Glomerular visceral epithelial cell (primary cell): ENCODE measurements around the gene RBM41.
"Not testable (repeated sequence)": the region's sequence is repeated elsewhere in the genome, so short reads cannot be mapped to it uniquely, and the experiment has no call there.

Source experiments
- DNase-seq: peaks from one replicate; pipeline ENCODE4 v3.0.0-alpha.2; 2016; ENCODE audit errors: extremely low spot score

RBM41 gene

DNA sequence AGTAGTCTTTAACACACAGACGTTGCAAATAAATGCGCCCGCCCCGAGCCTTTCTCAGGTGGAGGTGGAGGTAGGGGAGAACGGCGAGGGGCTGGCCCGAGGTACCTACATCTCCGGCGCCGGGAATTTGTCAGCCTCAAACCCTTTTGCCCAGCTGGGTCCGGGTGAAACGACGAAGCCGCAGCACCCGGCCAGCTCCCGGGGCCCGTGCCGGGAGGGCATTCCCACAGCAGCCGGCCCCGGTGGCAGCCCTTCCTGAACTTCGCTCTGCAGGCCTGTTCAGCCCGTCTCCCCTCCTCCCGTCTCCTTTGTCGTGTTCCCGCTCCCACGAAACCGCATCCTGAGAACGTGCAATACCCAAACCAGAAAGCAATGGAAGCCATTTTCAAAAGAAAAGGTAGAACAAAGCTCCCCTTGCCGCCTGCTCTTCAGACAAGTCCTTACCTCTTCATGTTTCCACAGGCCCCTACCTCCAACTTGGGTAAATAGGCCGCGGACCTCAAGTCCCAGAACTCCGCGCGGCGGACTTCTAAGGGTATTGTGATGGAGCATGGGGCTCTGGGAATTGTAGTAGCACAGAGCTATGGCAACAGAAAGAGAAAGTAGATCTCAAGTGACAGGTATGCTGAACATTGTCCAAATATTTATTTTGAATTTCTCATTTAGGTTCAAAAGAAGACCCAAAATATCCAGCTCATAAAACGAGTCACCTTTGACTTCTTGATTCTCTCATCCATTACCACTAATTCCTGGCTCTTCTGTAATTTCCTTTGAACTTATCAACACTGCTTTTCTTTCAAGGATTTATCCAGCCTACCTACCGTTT is at the start of gene RBM41:
Gene RBM41, minus strand, starts transcription at position 501 of the 826 bp plus-strand sequence. Its CDS starts 49 bp downstream, at position 452.
- peak; percentile 65 for DNase-seq

DNA sequence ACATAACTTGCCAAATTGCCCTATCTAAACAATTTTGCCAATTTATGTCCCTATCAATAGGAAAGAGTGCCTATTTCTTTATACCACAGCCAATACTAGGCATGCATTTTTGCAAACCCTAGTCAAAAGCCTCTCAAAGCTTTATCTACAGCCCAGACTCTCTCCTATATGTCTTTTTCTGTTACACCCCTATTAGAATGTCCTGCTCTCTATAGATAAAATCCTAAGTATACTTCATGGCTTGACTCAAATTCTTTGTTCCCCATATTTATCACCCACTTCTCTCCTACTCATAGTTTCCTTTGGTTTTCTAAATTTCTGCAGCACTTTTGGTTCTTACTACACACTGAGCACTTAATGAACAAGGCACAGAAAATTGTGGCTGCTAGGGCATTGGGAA is 49.6 kb upstream of the RBM41 start:
- no peak for DNase-seq

DNA sequence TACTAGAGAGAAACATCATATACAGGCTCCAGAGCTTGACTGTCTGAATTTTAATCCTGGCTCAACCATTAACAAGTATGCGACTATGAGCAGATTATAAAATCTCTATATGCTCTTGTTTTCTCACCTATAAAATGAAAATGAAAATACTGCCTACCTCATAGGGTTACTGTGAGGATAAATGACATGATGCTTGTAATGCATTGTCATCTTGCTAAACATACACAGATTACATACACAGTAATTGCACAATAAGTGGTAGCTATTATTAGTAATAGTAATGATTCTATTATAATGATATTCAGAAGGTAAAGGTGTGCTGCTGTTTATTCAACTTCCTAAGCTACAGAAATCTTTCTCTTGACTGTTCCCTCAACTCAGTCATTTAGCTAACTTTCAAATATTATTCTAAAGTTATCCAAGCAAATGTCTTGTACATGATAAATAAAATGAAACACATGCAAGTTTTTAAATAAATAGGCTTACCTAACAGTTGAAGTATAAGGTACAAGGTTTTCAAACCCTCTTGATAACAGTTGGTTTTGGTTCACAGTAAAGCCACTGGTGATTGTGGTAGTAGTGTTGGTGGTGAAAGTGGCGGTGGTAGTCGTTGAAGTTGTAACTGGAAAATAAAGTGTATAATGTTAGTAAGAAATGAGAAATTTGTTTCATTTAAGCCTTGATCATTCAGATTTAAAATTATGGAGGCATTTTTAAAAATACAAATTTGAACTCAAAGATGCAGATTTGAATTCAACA is 48.7 kb upstream of the RBM41 start:
- no peak for DNase-seq

DNA sequence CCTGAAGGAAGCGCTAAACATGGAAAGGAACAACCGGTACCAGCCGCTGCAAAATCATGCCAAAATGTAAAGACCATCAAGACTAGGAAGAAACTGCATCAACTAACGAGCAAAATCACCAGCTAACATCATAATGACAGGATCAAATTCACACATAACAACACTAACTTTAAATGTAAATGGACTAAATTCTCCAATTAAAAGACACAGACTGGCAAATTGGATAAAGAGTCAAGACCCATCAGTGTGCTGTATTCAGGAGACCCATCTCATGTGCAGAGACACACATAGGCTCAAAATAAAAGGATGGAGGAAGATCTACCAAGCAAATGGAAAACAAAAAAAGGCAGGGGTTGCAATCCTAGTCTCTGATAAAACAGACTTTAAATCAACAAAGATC is 39.0 kb upstream of the RBM41 start:
- DNase-seq, result not testable (repeated sequence)

DNA sequence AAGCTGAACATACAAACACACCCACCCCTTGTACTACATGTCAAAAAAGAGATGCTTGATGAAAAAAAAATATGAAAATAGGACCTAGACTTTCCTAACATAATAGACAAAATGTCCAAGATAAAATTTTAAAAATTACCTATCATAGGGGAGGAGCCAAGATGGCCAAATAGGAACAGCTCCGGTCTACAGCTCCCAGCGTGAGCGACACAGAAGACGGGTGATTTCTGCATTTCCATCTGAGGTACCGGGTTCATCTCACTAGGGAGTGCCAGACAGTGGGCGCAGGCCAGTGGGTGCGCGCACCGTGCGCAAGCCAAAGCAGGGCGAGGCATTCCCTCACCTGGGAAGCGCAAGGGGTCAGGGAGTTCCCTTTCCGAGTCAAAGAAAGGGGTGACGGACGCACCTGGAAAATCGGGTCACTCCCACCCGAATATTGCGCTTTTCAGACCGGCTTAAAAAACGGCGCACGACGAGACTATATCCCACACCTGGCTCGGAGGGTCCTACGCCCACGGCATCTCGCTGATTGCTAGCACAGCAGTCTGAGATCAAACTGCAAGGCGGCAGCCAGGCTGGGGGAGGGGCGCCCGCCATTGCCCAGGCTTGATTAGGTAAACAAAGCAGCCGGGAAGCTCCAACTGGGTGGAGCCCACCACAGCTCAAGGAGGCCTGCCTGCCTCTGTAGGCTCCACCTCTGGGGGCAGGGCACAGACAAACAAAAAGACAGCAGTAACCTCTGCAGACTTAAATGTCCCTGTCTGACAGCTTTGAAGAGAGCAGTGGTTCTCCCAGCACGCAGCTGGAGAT is 37.2 kb upstream of the RBM41 start:
- not testable (repeated sequence) for DNase-seq

DNA sequence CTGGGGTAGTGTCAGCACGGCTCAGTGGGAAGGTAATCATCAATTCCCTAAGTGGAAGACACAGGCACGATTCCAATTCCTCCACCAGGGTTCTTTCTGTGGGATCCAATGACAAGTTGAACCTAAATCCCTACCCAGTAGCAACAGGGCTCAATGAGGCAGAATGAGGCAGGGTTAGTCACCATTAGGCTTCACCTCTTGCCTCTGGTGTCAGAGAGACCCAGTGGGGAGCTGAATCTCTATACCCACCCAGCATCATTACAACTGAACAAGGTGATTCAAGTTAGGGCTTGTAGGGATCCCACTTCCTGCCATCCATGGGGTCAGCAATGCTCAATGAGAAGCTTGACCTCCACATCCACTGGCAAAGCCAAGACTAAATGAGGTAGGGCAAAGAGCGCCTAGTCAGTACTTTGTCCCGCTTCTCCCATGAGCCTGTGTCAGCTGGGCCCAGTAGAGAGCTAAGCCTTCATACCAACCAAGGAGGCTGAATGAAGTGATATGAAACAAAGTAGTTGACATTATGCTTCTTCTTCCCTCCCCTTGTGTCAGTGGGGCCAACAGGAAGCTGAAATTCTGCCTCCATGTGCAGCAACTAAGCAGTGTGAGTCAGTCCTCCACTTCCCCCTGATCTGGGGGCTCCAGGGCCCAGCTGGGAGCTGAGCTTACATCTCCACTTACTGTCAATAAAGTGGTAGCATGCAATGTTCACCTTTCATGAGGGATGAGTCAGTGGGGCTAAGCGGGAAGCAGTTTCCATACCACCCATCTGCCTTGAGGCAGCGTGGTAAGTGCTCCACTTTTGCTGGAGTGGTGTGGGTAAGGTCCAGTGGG is 36.4 kb upstream of the RBM41 start:
- DNase-seq, result peak; percentile 54

DNA sequence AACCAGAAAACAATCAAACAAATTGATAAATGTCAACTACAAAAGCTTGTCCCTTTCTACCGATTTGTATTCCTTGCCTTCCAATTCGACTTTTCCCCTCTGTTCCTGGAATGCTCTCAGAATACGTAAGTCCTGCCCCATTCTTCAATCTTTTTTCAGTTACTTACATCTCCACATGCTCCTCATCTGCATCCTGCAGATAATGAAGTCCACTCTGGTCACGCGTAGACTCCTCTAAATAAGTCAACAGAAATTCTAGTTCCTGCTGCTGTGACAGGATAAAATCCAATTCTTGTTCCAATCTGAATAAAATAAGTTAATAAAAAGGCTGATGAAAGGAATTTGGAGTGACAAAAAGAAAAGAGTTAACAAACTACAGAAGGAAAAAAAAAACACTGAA is 34.4 kb upstream of the RBM41 start:
- DNase-seq, result no peak

DNA sequence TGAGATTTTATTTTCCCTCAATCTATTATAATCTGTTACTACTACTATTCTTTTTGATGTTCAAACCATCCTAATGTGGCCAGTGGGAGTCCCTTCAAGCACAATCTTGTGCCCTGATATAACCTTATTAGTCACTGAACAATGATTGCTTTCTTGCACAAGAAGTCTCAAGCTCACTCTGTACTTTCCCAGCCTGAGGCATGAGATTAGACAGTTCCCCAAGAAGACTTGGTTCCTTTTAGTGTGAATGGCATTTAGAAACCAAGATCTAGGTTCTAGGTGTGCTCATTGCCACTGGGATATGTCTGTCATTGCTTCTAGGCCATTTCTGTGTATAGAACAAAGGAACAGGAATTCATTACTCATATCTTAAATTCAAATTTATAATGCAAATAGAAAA is 28.0 kb upstream of the RBM41 start:
- peak; percentile 0 for DNase-seq

DNA sequence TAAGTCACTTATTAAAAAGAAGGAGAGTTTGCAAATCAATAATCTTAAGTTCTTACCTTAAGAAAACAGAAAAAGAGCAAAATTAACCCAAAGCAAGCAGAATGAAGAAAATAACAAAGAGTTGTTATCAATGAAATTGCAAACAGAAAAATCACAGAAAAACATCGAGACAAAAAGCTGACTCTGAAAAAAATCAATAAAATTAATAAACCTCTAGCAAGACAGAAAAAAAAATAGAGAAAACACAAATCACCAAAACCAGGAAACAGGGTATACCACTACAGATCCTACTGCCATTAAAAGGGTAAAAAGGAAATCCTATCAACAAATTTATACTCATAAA is 17.3 kb upstream of the RBM41 start:
- no peak for DNase-seq

DNA sequence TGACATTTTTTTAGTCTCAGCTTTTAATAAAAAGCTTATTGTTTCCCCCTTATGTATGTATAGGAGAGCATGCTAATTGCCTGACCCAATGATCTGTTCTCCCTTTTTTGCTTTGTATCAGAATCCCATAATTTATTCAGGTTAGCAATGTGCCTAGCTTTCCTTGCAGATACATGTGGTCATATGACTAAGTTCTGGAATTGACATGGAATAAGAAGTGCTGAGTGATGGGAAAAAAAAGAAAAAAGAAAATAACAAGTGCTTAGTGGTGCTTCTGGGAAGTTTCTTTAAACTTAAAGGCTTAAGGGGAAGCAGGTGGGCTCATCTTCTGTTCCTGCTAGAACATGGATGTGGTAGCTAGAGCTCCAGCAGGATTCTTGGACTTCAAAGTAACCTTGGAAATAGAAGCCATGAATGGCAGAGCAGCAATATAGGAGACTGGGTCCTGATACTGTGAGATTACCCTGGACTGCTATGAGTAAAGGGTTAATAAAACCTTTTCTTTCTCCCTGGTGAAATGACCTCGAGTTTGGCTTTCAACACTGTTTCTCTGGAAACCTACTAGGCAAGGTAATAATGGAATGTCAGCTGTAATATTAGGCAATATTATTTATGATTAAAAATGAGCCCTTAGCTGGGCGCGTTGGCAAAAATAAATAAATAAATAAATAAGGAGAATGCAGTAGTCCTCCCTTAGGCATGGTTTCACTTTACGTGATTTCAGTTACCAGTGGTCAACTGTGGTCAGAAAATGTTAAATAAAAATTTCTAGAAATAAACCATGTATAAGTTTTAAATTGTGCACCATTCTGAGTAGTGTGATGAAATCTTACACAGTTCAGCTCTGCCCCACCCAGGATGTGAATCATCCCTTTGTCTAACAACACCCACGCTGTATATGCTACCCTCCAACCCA is 16.7 kb upstream of the RBM41 start:
- peak; percentile 55 for DNase-seq

DNA sequence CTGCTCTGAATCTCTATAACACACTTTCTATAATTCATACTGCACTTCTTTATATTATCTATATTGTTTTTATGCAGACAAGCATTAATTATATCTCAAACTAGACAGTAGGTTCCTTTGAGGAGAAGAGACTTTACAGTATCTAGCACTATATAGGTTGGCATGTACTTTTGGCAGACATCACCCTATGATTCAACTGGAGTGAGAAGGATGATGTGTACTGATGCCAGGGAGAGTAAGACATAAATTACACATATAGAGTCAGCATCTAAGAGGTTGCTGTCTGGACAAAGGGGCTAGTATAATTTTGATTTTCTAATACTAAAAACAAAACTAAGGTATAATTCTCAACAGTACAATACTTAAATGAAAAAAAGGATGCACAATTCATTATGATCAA is 5.1 kb upstream of the RBM41 start:
- no peak for DNase-seq

DNA sequence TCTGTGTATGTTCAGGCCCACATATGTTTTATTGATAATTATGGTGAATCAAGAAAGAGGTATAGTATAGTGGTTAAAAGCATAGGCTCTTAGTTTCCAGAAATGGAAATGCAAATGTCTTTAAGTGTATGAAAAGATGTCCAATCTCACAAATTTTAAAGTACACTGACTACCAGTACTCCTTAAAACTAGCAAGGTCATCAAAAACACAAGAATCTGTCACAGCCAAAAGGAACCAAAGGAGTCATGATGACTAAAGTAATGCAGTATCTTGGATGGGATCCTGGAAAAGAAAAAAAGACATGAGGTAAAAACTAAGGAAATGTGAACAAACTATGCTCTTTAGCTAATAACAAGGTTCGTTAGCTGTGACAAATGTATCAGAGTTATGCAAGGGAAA is 661 bp upstream of the RBM41 start:
- DNase-seq, result no peak

DNA sequence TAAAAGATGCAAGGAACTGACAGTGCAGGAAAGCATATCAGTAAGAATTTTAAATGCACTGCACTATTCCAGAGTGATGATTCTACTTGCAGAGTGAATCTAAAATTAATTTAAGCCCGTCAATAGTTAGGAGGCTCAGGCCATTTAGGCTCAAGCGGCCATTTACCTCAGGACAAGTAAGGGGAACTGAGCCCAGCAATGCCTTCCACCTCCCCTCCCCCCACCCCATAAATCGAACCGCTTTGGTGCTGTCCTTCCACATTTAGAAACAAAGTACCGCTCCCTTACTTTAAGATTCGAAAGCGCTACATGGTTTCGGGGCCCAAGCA is 665 bp downstream of the RBM41 start:
- DNase-seq, result peak; percentile 0

DNA sequence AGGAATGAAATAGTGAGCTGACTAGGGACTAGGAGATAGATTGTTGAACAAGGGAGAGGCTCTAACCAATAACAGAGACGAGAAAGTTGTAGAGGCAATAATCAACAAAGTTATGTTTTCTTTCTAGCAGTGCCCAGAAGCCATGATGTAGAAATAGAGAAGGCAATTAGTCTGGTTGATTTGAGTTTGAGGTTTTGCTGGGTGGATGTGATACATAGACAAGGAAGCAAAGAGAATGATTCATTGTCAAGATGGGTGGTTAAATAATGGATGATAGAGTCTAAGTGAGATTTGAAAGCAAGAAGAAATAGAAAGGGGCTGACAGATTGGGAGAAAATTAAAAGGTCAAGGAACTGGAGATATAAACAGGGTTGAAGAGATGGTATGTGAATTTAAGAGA is 11.2 kb downstream of the RBM41 start:
- peak; percentile 21 for DNase-seq

DNA sequence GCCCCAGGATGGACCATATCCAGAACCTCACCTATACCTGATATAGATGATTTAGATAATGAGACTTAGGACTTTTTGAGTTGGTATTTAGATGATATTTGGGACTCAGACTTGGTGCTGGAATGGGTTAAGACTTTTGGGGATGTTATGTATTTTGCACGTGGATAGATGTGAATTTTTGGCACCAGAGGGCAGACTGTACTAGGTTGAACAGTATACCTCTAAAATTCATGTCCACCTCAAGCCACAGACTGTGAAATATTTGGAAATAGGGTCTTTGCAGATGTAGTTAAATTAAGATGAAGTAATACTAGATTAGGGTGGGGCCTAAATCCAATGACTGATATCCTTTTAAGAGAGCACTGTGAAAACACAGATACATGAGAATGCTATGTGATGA is 15.6 kb downstream of the RBM41 start:
- peak; percentile 0 for DNase-seq

DNA sequence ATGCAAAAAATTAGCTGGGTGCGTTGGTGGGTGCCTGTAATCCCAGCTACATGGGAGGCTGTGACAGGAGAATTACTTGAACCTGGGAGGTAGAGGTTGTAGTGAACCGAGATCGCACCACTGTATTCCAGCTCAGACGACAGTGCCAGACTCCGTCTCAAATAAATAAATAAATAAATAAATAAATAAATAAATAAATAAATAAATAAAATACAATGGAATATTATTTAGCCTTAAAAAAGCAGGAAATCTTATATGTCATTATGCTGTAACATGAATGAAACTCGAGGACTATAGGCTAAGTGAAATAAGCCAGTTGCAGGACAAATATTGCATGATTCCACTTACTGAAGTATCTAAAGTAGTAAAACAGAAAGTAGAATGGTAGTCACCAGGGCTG is 42.5 kb downstream of the RBM41 start:
- no peak for DNase-seq

DNA sequence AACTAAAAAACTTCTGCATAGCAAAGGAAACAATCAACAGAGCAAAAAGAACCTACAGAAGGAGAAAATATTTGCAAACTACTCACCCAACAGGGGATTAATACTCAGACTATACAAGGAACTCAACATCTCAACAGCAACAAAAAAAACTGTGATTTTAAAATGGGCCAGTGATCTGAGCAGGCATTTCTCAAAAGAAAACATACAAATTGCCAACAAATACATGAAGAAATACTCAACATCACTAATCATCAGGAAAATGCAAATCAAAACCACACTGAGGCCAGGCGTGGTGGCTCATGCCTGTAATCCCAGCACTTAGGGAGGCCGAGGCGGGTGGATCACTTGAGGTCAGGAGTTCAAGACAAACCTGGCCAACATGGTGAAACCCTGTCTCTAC is 60.9 kb downstream of the RBM41 start:
- not testable (repeated sequence) for DNase-seq

DNA sequence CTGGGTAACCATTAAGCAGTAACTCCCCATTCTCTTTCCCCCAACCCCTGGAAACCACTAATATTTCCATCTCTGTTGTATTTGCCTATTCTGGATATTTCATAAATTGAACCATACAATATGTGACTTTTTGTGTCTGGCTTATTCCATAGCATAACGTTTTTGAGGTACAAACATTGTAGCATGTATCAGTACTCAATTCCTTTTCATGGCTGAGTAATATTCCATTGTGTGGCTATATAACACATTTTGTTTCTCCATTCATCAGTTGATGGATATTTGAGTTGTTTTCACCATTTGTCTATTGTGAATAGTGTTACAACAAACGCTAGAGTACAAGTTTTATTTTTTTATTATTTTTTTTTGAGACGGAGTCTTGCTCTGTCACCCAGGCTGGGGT is 63.6 kb downstream of the RBM41 start:
- no peak for DNase-seq

DNA sequence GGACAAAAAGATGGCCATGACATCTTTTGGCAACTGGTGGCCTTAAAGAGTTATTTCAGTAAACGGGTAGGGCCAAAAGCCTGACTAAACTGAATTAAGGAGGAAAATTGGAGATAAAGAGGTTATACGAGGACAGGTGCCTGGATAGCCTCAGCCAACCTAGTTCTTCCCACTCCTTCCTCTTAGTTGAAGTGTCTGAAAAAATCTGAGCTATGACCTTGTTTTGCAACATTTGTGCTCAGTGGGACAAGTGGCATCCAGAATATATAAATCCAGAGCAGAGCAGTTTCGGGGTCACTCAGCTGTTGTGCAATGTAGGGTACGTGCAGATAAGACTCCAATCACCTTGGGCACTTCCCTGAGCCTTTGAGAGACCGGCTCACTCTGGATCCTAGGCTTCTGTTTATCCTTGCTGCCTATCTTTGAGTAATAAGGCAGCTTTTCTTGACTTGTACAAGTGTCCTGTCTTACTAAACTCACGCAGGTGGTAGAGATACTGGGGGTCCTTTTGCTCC is 68.4 kb downstream of the RBM41 start:
- no peak for DNase-seq

DNA sequence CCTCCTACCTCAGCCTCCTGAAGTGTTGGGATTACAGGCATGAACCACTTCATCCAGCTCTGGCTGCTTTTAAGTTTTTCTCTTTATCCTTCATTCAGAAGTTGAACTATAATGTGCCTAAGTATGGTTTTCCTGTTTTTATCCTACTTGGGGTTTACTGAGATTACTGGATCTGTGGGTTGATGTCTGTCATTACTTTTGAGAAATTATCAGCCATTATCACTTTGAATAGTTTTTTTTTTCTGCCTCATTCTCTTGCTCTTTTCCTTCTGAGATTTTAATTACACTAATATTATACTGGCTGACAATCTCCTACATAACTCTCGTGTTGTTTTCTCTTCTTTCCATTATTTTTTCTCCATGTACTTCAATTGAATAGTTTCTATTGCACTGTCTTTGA is 71.0 kb downstream of the RBM41 start:
- no peak for DNase-seq
